ENCODE data around the gene DNM3. TPM values are rescaled to one million over a fixed set of nuclear protein-coding genes. Genes with fewer than 3 reads are reported as not detected.

DNM3 gene
- polyA plus RNA-seq, 1 donor (not counting 4 experiments of a cell fraction or from before 2014, with no cell fraction given), result 2.0 TPM

DNA sequence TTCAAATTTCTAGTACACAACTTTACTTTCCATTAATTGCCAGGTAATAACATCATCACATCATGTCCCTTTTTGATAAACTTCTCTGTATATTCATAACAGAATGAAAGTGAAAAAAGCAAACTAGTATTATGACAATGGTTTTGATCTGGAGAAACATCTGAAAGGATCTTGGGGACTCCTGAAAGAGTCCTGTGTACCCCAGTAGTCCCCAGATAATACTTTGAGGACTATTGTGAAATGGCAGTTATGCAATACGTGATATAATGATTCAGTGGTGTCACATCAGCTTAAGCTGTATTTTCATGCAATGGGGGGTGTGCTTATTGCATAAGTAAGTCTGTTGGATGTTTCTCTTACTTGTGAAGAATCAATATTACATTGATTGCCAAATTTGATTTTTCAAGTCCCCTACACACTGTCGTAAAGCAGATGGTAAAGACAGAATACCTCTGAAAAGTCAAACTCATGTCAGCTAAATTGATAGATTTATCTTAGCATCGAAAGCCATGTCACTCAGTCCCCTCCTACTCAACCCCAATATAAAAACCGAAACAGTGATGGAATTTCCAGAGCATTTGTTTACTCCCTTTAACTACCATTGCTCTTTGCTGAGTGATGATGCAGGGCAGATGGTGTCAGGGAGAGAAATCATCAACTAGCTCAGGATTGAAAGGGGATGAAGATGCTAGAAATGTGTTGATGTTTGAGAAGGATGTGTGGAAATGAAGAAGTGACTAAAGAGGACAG, 432.5 kb downstream of the DNM3 start:
- Histone ChIP-seq H3K9me1 (ENCODE audit: control insufficient read depth, extremely low read depth, insufficient read depth, low read length) (no peaks in the 10 kb centered on the region), H4K20me1 (ENCODE audit: control insufficient read depth, extremely low read depth, insufficient read depth, low read length) (no peaks in the 10 kb centered on the region), H3K4me3 (ENCODE audit: control insufficient read depth in 2 of 3, extremely low read depth in 1 of 3, insufficient read depth in 2 of 3, low read depth in 1 of 3, low read length in 3 of 3) (no peak overlapping the region), H3K9ac (ENCODE audit: control insufficient read depth, extremely low read depth, insufficient read depth, low read length) (no peak overlapping the region), H3K79me2 (ENCODE audit: control insufficient read depth, insufficient read depth, low read length) (no peaks in the 10 kb centered on the region), H3K4me2 (ENCODE audit: control insufficient read depth, extremely low read depth, insufficient read depth, low read depth, low read length) (no peak overlapping the region), H3K27ac (ENCODE audit: control insufficient read depth, insufficient read depth, low read length) (no peak overlapping the region), H3K9me3 (ENCODE audit: control insufficient read depth, low read depth, low read length) (no peaks in the 10 kb centered on the region), H3K36me3 (ENCODE audit: control insufficient read depth in 2 of 2, extremely low read depth in 1 of 2, insufficient read depth in 2 of 2, low read length in 2 of 2) (no peaks in the 10 kb centered on the region), H2AFZ (ENCODE audit: control insufficient read depth, low read length) (no peak overlapping the region), H3K27me3 (ENCODE audit: control insufficient read depth, extremely low read depth, insufficient read depth, low read length) (no peaks in the 10 kb centered on the region), H3K4me1 (ENCODE audit: control insufficient read depth, extremely low read depth, insufficient read depth, low read length) (no peaks in the 10 kb centered on the region)
- TF ChIP-seq, protein P1, sequence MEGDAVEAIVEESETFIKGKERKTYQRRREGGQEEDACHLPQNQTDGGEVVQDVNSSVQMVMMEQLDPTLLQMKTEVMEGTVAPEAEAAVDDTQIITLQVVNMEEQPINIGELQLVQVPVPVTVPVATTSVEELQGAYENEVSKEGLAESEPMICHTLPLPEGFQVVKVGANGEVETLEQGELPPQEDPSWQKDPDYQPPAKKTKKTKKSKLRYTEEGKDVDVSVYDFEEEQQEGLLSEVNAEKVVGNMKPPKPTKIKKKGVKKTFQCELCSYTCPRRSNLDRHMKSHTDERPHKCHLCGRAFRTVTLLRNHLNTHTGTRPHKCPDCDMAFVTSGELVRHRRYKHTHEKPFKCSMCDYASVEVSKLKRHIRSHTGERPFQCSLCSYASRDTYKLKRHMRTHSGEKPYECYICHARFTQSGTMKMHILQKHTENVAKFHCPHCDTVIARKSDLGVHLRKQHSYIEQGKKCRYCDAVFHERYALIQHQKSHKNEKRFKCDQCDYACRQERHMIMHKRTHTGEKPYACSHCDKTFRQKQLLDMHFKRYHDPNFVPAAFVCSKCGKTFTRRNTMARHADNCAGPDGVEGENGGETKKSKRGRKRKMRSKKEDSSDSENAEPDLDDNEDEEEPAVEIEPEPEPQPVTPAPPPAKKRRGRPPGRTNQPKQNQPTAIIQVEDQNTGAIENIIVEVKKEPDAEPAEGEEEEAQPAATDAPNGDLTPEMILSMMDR (optimal IDR thresholded peaks at IDR 0.05 in 1 of 3, IDR thresholded peaks at IDR 0.05 in 1 of 3, conservative IDR thresholded peaks at IDR 0.05 in 1 of 3; ENCODE audit: extremely low read depth in 1 of 3, insufficient read depth in 2 of 3, low read length in 3 of 3), result no peak
- no peak for TF ChIP-seq EZH2 (IDR thresholded peaks at IDR 0.05; ENCODE audit: low read length)
- DNase-seq (ENCODE audit: low read depth, low spot score) (no peak), FAIRE-seq (no peak)
- dilution Hi-C loops (cut with MboI; ENCODE audit: extremely low pct_ligation_motif_present, low sequenced_read_pairs), result no loop called here

DNA sequence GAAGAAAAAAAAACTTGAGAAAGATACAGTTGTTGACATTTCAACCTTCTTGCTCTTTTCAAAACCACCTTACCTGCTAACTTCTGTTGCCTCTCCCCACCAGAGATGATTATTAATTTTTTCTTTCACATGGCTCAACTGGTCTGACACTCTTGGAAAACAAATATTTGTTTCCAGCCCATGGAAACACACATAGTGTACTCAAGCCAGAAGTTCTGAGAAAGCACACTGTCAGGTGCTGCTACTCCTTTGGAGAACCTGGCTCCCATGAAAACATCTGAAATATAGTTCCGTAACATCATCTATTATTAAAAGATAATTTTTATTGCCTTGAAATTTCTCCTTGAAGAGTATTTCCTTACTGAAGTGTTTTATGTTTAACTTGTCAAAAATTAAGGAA, 434.2 kb downstream of the DNM3 start:
- Histone ChIP-seq H3K79me2 (ENCODE audit: control insufficient read depth, insufficient read depth, low read length) (no peaks in the 10 kb centered on the region), H3K4me2 (ENCODE audit: control insufficient read depth, extremely low read depth, insufficient read depth, low read depth, low read length) (no peak overlapping the region), H3K4me3 (ENCODE audit: control insufficient read depth in 2 of 3, extremely low read depth in 1 of 3, insufficient read depth in 2 of 3, low read depth in 1 of 3, low read length in 3 of 3) (no peak overlapping the region), H3K27me3 (ENCODE audit: control insufficient read depth, extremely low read depth, insufficient read depth, low read length) (no peaks in the 10 kb centered on the region), H4K20me1 (ENCODE audit: control insufficient read depth, extremely low read depth, insufficient read depth, low read length) (no peaks in the 10 kb centered on the region), H3K9ac (ENCODE audit: control insufficient read depth, extremely low read depth, insufficient read depth, low read length) (no peak overlapping the region), H3K9me3 (ENCODE audit: control insufficient read depth, low read depth, low read length) (no peaks in the 10 kb centered on the region), H3K27ac (ENCODE audit: control insufficient read depth, insufficient read depth, low read length) (no peak overlapping the region), H3K36me3 (ENCODE audit: control insufficient read depth in 2 of 2, extremely low read depth in 1 of 2, insufficient read depth in 2 of 2, low read length in 2 of 2) (no peaks in the 10 kb centered on the region), H2AFZ (ENCODE audit: control insufficient read depth, low read length) (no peak overlapping the region), H3K9me1 (ENCODE audit: control insufficient read depth, extremely low read depth, insufficient read depth, low read length) (no peaks in the 10 kb centered on the region), H3K4me1 (ENCODE audit: control insufficient read depth, extremely low read depth, insufficient read depth, low read length) (no peaks in the 10 kb centered on the region)
- FAIRE-seq (no peak), DNase-seq (ENCODE audit: low read depth, low spot score) (no peak)
- TF ChIP-seq, protein P1 (optimal IDR thresholded peaks at IDR 0.05 in 1 of 3, IDR thresholded peaks at IDR 0.05 in 1 of 3, conservative IDR thresholded peaks at IDR 0.05 in 1 of 3; ENCODE audit: extremely low read depth in 1 of 3, insufficient read depth in 2 of 3, low read length in 3 of 3), result no peak
- TF ChIP-seq EZH2 (IDR thresholded peaks at IDR 0.05; ENCODE audit: low read length), result no peak
- dilution Hi-C loops (cut with MboI; ENCODE audit: extremely low pct_ligation_motif_present, low sequenced_read_pairs), result no loop called here
